MM.1S (cell line): ENCODE data around the gene RFX2.
A peak's percentile ranks its signal among the peaks of the same experiment; 100 is the strongest.

Source experiments
- DNase-seq: peaks from one replicate; pipeline ENCODE4 v3.0.0-alpha.2; 2015
- H2AFZ ChIP-seq: fragments of 300-600 bp; sonication (generic); 2 replicates; pipeline ENCODE4 v1.6.0; 2016; ENCODE audit warnings: antibody characterized with exemption, low read length
- H3F3A ChIP-seq: fragments of 300-600 bp; sonication (generic); 2 replicates; pipeline ENCODE4 v1.6.1; 2016; ENCODE audit warnings: mild to moderate bottlenecking, antibody characterized with exemption, low read length, moderate library complexity, mixed read lengths; ENCODE audit not compliant: insufficient read depth
- H3K27ac ChIP-seq: fragments of 300-600 bp; sonication (generic); 2 replicates; pipeline ENCODE4 v1.5.1; 2016; ENCODE audit warnings: mild to moderate bottlenecking, low read length
- H3K27me3 ChIP-seq: fragments of 300-600 bp; sonication (generic); replicated peaks from 2 replicates; pipeline ENCODE4 v1.6.0; 2016; ENCODE audit warnings: low read length; ENCODE audit not compliant: insufficient read depth
- H3K36me3 ChIP-seq: fragments of 300-600 bp; sonication (generic); replicated peaks from 2 replicates; pipeline ENCODE4 v1.6.1; 2016; ENCODE audit warnings: mild to moderate bottlenecking, low read length, mixed read lengths; ENCODE audit not compliant: insufficient read depth
- H3K4me1 ChIP-seq: fragments of 300-600 bp; sonication (generic); 2 replicates; pipeline ENCODE4 v1.6.1; 2016; ENCODE audit warnings: low read length, mixed read lengths
- H3K4me2 ChIP-seq: fragments of 300-600 bp; sonication (generic); 2 replicates; pipeline ENCODE4 v1.6.0; 2016; ENCODE audit warnings: low read depth, low read length
- H3K4me3 ChIP-seq: fragments of 300-600 bp; sonication (generic); 2 replicates; pipeline ENCODE4 v1.5.1; 2016; ENCODE audit warnings: low read length, mixed read lengths
- H3K79me2 ChIP-seq: fragments of 300-600 bp; sonication (generic); 2 replicates; pipeline ENCODE4 v1.6.1; 2016; ENCODE audit warnings: mixed run types, low read length, mixed read lengths
- H3K9ac ChIP-seq: fragments of 300-600 bp; sonication (generic); 2 replicates; pipeline ENCODE4 v1.6.1; 2016; ENCODE audit warnings: low read length, mixed read lengths
- H3K9me2 ChIP-seq: fragments of 300-600 bp; sonication (generic); replicated peaks from 2 replicates; pipeline ENCODE4 v1.6.1; 2016; ENCODE audit warnings: mild to moderate bottlenecking, low read length, mixed read lengths; ENCODE audit not compliant: insufficient read depth
- H3K9me3 ChIP-seq: fragments of 300-600 bp; sonication (generic); replicated peaks from 2 replicates; pipeline ENCODE4 v1.6.1; 2016; ENCODE audit warnings: mild to moderate bottlenecking, low read length, mixed read lengths; ENCODE audit not compliant: insufficient read depth
- H4K20me1 ChIP-seq: fragments of 300-600 bp; sonication (generic); 2 replicates; pipeline ENCODE4 v1.6.1; 2016; ENCODE audit warnings: mild to moderate bottlenecking, low read length, moderate library complexity, mixed read lengths; ENCODE audit not compliant: insufficient read depth
- EZH2 ChIP-seq: fragments of 300-600 bp; sonication (generic); optimal IDR thresholded peaks from 2 replicates; pipeline ENCODE3; 2017; ENCODE audit warnings: low read depth, mild to moderate bottlenecking, antibody characterized with exemption, low read length, mixed read lengths
- EZH2phosphoT487 ChIP-seq: fragments of 300-600 bp; sonication (generic); IDR thresholded peaks from 2 replicates; pipeline ENCODE4 v1.6.1; 2018; ENCODE audit warnings: antibody characterized with exemption, low read length
- TF ChIP-seq, protein P1 (sequence below): fragments of 300-600 bp; sonication (generic); IDR thresholded peaks from 2 replicates; pipeline ENCODE4 v1.5.1; 2016; ENCODE audit warnings: antibody characterized with exemption, low read length, mixed read lengths

The RFX2 gene

DNA sequence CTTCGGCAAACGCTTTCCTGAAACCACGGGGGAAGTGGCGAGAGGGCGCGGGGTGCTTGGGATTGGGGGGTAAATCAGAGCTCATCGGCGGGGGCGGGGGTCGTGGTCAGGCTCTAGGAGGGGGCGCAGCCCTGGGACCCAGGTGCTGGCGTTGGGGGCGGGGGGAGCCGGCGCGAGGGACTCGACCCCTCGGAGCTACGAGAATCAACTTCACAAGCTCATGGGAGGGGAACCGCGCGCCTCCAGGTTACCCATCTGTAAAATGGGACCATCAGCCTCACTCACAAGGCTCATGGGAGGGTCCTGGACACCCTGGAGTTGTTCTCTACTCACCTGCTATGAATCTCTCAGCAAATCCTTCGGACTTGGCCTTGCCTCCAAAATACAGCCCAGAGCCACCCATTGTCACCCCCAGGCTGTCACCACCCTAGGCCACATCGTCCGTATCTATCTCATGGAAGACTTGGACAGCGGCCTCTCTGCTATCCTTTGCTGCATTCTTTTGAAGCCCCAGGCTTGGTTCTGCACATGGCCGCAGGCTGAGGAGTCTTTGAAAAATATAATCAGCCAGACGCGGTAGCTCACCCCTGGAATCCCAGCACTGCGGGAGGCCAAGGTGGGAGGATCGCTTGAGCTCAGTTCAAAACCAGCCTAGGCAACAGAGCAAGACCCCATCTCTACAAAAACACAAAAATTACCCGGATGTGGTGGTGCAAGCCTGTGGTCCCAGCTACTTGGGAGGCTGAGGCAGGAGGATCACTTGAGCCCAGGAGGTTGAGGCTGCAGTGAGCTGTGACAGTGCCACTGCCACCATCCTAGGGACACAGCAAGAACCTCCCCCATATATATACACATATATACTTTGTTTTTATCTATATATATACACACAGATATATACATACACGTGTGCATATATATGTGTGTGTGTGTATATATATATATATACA is 131.4 kb downstream of the RFX2 start:
- peaks cover 5% of the 10 kb centered on the region for H3F3A ChIP-seq
- H3K27me3 ChIP-seq, result no peaks in the 10 kb centered on the region
- H4K20me1 ChIP-seq, result peaks cover 8% of the 10 kb centered on the region; the same call in 1 of the 2 replicates
- H3K4me1 ChIP-seq, result peaks cover 20% of the 10 kb centered on the region
- H3K9me2 ChIP-seq, result no peaks in the 10 kb centered on the region
- 0 out of 2 replicates have a peak, but pooled peaks cover 4% of the 10 kb centered on the region for H3K36me3 ChIP-seq
- H3K9me3 ChIP-seq, result no peaks in the 10 kb centered on the region
- H3K9ac ChIP-seq, result peak overlapping the region; percentile 88
- no peak for TF ChIP-seq EZH2phosphoT487
- TF ChIP-seq, protein P1, sequence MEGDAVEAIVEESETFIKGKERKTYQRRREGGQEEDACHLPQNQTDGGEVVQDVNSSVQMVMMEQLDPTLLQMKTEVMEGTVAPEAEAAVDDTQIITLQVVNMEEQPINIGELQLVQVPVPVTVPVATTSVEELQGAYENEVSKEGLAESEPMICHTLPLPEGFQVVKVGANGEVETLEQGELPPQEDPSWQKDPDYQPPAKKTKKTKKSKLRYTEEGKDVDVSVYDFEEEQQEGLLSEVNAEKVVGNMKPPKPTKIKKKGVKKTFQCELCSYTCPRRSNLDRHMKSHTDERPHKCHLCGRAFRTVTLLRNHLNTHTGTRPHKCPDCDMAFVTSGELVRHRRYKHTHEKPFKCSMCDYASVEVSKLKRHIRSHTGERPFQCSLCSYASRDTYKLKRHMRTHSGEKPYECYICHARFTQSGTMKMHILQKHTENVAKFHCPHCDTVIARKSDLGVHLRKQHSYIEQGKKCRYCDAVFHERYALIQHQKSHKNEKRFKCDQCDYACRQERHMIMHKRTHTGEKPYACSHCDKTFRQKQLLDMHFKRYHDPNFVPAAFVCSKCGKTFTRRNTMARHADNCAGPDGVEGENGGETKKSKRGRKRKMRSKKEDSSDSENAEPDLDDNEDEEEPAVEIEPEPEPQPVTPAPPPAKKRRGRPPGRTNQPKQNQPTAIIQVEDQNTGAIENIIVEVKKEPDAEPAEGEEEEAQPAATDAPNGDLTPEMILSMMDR, result no peak
- TF ChIP-seq EZH2, result no peak
- peaks cover 55% of the 10 kb centered on the region for H3K79me2 ChIP-seq
- H3K27ac ChIP-seq, result peak overlapping the region; percentile 73; the same call in 1 of the 2 replicates
- DNase-seq, result no peak
- H3K4me3 ChIP-seq, result peak overlapping the region; percentile 82
- H2AFZ ChIP-seq, result peak overlapping the region; percentile 89
- H3K4me2 ChIP-seq, result peak overlapping the region; percentile 89

DNA sequence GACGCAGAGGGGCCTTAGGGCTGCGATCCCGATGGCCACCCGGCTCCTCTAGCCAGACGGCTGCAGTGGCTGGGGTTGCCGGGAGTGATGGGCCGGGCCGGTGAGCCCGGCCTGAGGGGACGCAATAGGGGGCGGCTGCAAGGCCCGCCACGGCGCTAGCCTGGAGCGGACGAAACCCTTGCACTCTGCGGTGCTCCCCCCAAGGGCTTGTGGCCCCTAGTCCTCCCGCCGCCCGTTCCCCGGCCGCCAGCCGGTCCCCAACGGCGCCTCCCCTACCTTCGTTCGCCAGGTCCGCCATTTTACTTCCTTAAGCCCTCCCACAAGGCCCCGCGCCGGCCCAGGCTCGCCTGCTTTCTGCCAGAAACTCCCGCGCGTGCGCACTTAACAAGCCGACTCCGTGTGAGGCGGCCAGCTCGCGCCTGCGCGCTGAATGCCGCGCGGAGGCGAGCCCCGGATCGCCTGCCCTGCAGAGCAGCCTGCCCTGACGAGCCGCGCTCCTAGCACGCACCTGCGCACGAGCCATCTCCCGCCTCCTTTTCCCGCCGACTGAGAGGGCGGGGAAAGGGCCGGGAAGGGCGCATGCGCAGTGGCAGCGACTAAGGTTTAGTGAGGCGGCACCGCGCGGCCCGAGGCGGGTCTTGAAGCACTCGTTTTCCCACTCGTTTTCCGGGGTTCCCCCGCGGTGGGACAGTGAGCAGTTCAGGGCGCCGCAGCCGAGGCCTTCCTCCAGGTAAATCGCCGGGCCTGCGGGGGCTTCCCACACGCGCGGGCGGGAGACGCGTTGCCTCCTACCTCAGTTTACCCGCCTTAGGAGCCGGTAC is 132.3 kb downstream of the RFX2 start, which contains the start of gene RANBP3:
Gene RANBP3 (minus strand): TSS at position 356 of the 821 bp plus-strand sequence. CDS start 58 bp downstream, at position 298.
- Histone ChIP-seq H4K20me1 (peaks cover 16% of the 10 kb centered on the region; the same call in 1 of the 2 replicates), H3K27me3 (no peaks in the 10 kb centered on the region), H3K27ac (peak within 1 kb of the TSS; percentile 73; the same call in 1 of the 2 replicates), H3K36me3 (0 out of 2 replicates have a peak, but pooled peaks cover 4% of the 10 kb centered on the region), H3F3A (peaks cover 5% of the 10 kb centered on the region), H3K4me2 (peak within 1 kb of the TSS; percentile 90), H3K4me1 (peaks cover 20% of the 10 kb centered on the region), H3K4me3 (peak within 1 kb of the TSS; percentile 92), H3K79me2 (peaks cover 64% of the 10 kb centered on the region), H3K9ac (peak within 1 kb of the TSS; percentile 91), H3K9me2 (no peaks in the 10 kb centered on the region), H3K9me3 (no peaks in the 10 kb centered on the region), H2AFZ (peak within 1 kb of the TSS; percentile 89)
- DNase-seq, result peak; percentile 100
- TF ChIP-seq EZH2, result no peak
- TF ChIP-seq EZH2phosphoT487, result no peak
- TF ChIP-seq, protein P1, result no peak

DNA sequence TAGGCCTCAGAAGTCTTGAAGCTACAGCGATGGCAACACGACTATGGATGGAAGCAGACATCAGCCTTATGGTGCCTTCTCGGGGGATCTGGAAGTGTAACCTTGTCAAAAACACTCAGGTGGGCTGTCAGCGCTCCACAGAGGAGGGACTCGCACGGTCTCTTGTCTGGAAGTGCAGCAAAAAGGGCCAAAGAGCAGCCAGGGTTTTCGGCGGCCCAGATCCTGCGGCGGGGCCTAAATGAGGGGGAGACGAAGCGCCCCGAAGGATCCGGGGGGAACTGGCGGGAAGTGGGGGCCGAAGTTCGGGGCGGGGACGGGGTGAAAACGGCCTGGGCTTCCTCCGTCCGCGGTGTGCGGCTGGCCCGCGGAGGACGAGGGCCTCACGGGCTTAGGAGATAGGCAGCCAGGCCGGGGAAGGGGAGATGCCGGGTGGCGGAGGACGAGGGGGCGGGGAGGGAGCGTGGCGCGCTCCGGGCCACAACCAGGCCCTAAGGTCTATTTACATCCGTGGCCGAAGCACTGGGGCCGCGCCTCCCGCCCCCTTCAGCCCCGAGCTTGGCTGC is 133.0 kb downstream of the RFX2 start:
- Histone ChIP-seq H2AFZ (peak overlapping the region; percentile 69), H3K27me3 (no peaks in the 10 kb centered on the region), H3K4me2 (peak overlapping the region; percentile 90), H3K9ac (peak overlapping the region; percentile 91), H3F3A (peaks cover 5% of the 10 kb centered on the region), H4K20me1 (peaks cover 16% of the 10 kb centered on the region; the same call in 1 of the 2 replicates), H3K4me1 (peaks cover 20% of the 10 kb centered on the region), H3K36me3 (0 out of 2 replicates have a peak, but pooled peaks cover 4% of the 10 kb centered on the region), H3K79me2 (peaks cover 71% of the 10 kb centered on the region), H3K9me3 (no peaks in the 10 kb centered on the region), H3K27ac (peak overlapping the region; percentile 73; the same call in 1 of the 2 replicates), H3K9me2 (no peaks in the 10 kb centered on the region), H3K4me3 (peak overlapping the region; percentile 92)
- TF ChIP-seq EZH2 (no peak), EZH2phosphoT487 (no peak)
- TF ChIP-seq, protein P1, result no peak
- DNase-seq, result peak; percentile 35
